Measurements from ENCODE around the gene ADARB2. TPM values are rescaled to one million over a fixed set of nuclear protein-coding genes. Genes with fewer than 3 reads are reported as not detected.
"Not testable (repeated sequence)": the region's sequence is repeated elsewhere in the genome, so short reads cannot be mapped to it uniquely, and the experiment has no call there.

ADARB2 gene
- polyA plus RNA-seq, 4 donors, result 0.40 to 1.5 (median 0.91) TPM

- no peak for DNase-seq (ENCODE audit: low read depth in 4 of 4, low spot score in 3 of 4)
These were observed 481.5 kb downstream of the ADARB2 start for GRCh38 chr10:1255600-1256431.

- DNase-seq (ENCODE audit: low read depth in 4 of 4, low spot score in 3 of 4), result no peak
These were observed 482.2 kb downstream of the ADARB2 start for GRCh38 chr10:1255118-1255517.

GRCh38 chr10:1253523-1254353 lies 483.6 kb downstream of the ADARB2 start:
- DNase-seq (ENCODE audit: low read depth in 4 of 4, low spot score in 3 of 4), result no peak

- DNase-seq (ENCODE audit: low read depth in 4 of 4, low spot score in 3 of 4), result no peak
These were observed 485.6 kb downstream of the ADARB2 start for GRCh38 chr10:1251769-1252168.

- DNase-seq (ENCODE audit: low read depth in 4 of 4, low spot score in 3 of 4), result no peak
These were observed 488.0 kb downstream of the ADARB2 start for GRCh38 chr10:1249142-1249920.

- DNase-seq (ENCODE audit: low read depth in 4 of 4, low spot score in 3 of 4), result not testable (repeated sequence)
These were observed 489.1 kb downstream of the ADARB2 start for GRCh38 chr10:1248262-1248630.

GRCh38 chr10:1247598-1248261 lies 489.6 kb downstream of the ADARB2 start:
- DNase-seq (ENCODE audit: low read depth in 4 of 4, low spot score in 3 of 4), result no peak

GRCh38 chr10:1244493-1244892 lies 492.8 kb downstream of the ADARB2 start:
- DNase-seq (ENCODE audit: low read depth in 4 of 4, low spot score in 3 of 4), result no peak

- DNase-seq (ENCODE audit: low read depth in 4 of 4, low spot score in 3 of 4), result no peak
These were observed 493.7 kb downstream of the ADARB2 start for GRCh38 chr10:1243486-1244234.

- DNase-seq (ENCODE audit: low read depth in 4 of 4, low spot score in 3 of 4), result no peak
These were observed 494.4 kb downstream of the ADARB2 start for GRCh38 chr10:1242975-1243374.

- DNase-seq (ENCODE audit: low read depth in 4 of 4, low spot score in 3 of 4), result no peak
These were observed 495.1 kb downstream of the ADARB2 start for GRCh38 chr10:1241973-1242935.

- no peak for DNase-seq (ENCODE audit: low read depth in 4 of 4, low spot score in 3 of 4)
These were observed 495.9 kb downstream of the ADARB2 start for GRCh38 chr10:1241322-1241890.

GRCh38 chr10:1240341-1240775 lies 497.0 kb downstream of the ADARB2 start:
- DNase-seq (ENCODE audit: low read depth in 4 of 4, low spot score in 3 of 4), result no peak

- DNase-seq (ENCODE audit: low read depth in 4 of 4, low spot score in 3 of 4), result no peak
These were observed 504.3 kb downstream of the ADARB2 start for GRCh38 chr10:1233031-1233430.

- DNase-seq (ENCODE audit: low read depth in 4 of 4, low spot score in 3 of 4), result no peak
These were observed 505.0 kb downstream of the ADARB2 start for GRCh38 chr10:1232164-1232911.

GRCh38 chr10:1230592-1231275 lies 506.6 kb downstream of the ADARB2 start:
- DNase-seq (ENCODE audit: low read depth in 4 of 4, low spot score in 3 of 4), result no peak

- DNase-seq (ENCODE audit: low read depth in 4 of 4, low spot score in 3 of 4), result no peak
These were observed 507.2 kb downstream of the ADARB2 start for GRCh38 chr10:1230138-1230537.

Data from left renal pelvis (tissue), 4 donors.